ENCODE results near the gene ITGA6.
A peak's percentile ranks its signal among the peaks of the same experiment; 100 is the strongest.

The ITGA6 gene

DNA sequence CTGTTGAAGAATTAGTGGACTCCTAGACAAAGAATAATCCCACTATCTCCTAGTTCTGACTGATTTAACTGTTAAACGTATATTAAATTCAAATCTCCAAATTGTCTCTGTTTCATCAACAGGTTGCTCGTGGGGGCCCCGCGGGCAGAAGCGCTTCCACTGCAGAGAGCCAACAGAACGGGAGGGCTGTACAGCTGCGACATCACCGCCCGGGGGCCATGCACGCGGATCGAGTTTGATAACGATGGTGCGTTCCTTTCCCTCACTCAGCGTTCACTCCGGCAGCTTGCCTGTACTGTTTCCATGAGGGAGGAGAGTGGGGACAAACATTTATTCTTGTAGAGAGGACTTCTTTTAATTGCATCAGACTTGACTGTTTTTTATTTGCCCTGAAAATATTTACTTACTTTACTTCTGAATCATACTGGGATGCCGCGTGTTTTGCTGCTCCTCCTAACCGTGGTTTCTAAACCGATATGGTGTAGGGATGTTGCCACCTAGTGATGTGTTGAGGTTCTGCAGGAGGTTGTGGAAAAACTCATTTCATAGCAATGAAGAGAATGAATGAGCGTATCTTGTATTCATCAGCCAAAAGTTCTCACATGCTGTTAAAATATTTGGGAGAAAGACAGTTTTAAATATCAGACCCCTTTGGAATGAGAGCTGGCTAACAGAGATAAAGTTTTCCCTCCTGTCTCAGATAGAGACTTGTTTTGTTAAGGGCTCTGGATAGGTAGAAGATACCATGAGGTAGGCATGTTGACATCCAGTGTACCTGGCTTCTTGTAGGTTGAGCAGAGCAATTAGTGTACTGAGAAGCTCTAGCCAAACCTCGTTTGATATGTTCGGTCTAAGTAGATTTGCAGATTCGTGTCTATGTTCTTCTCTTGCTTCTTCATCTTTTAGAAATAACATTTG lies 38.3 kb downstream of the ITGA6 start:
- no peak overlapping the region for H2AK5ac ChIP-seq (ENCODE audit: low read length, severe bottlenecking)
- no peak overlapping the region for H3K4ac ChIP-seq (ENCODE audit: low read depth in 1 of 2, low read length in 2 of 2)
- H2BK5ac ChIP-seq (ENCODE audit: low read depth, low read length, poor library complexity, severe bottlenecking): no peak overlapping the region
- H3K79me1 ChIP-seq (replicated peaks; ENCODE audit: low read length, poor library complexity, severe bottlenecking): peaks cover 25% of the 10 kb centered on the region
- H3K9me3 ChIP-seq (ENCODE audit: control insufficient read depth, low read length): no peaks in the 10 kb centered on the region
- 60% methylated on average over 19 of the region's 24 CpGs for WGBS
- H3K23ac ChIP-seq (ENCODE audit: low read length in 2 of 2): no peak overlapping the region
- peak overlapping the region in 1 of 2 experiments; percentile 68 for H3K4me3 ChIP-seq (ENCODE audit: insufficient read depth in 1 of 2, low read depth in 1 of 2, low read length in 2 of 2)
- no peak overlapping the region for H4K91ac ChIP-seq (ENCODE audit: low read length)
- peaks cover 2% of the 10 kb centered on the region for H3K4me1 ChIP-seq (ENCODE audit: control insufficient read depth, insufficient read depth, low read depth, low read length)
- H2AFZ ChIP-seq (ENCODE audit: low read depth, low read length): no peak overlapping the region
- H3K18ac ChIP-seq (ENCODE audit: low read depth in 1 of 2, low read length in 2 of 2): no peak overlapping the region
- H2BK15ac ChIP-seq (ENCODE audit: low read depth, poor library complexity, severe bottlenecking): no peak overlapping the region
- no peak overlapping the region for H2BK120ac ChIP-seq (ENCODE audit: low read depth, low read length)
- H3K27ac ChIP-seq (ENCODE audit: low read length, poor library complexity, severe bottlenecking): no peak overlapping the region
- no peak overlapping the region for H3K14ac ChIP-seq (ENCODE audit: low read length in 2 of 2)
- peak overlapping the region; percentile 56 for H4K8ac ChIP-seq (ENCODE audit: low read length)
- H3K4me2 ChIP-seq (ENCODE audit: low read length, poor library complexity, severe bottlenecking): no peak overlapping the region
- no peaks in the 10 kb centered on the region for H3K36me3 ChIP-seq (ENCODE audit: control insufficient read depth in 1 of 2, insufficient read depth in 2 of 2, low read depth in 1 of 2, low read length in 2 of 2)
- no peak overlapping the region for H2BK12ac ChIP-seq (ENCODE audit: low read length in 2 of 2)
- H3K27me3 ChIP-seq (ENCODE audit: control insufficient read depth in 1 of 2, insufficient read depth in 1 of 2, low read length in 2 of 2): peaks cover 0 to 34% of the 10 kb centered on the region in 2 experiments
- DNase-seq: peak; percentile 85
- peak overlapping the region; percentile 63 for H3K9ac ChIP-seq (ENCODE audit: low read length)

DNA sequence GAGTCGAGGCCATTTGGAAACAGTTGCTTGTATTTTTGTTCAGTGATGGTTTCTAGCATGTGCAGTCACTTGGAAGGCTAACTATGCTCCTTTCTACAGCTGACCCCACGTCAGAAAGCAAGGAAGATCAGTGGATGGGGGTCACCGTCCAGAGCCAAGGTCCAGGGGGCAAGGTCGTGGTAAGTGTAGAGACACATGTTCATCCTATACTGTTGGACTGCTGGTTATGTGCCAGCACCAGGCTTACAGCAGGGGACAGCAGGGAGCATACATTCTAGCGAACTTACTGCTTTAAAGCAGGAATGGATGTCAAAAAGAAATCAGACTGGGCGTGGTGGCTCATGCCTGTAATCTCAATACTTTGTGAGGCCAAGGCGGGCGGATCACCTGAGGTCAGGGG lies 40.0 kb downstream of the ITGA6 start:
- H3K9me3 ChIP-seq (ENCODE audit: control insufficient read depth, low read length): no peaks in the 10 kb centered on the region
- H3K27ac ChIP-seq (ENCODE audit: low read length, poor library complexity, severe bottlenecking): no peak overlapping the region
- H3K18ac ChIP-seq (ENCODE audit: low read depth in 1 of 2, low read length in 2 of 2): peak overlapping the region in 1 of 2 experiments; percentile 56
- H2AK5ac ChIP-seq (ENCODE audit: low read length, severe bottlenecking): no peak overlapping the region
- H3K4me1 ChIP-seq (ENCODE audit: control insufficient read depth, insufficient read depth, low read depth, low read length): no peaks in the 10 kb centered on the region
- H4K8ac ChIP-seq (ENCODE audit: low read length): no peak overlapping the region
- no peak overlapping the region for H3K9ac ChIP-seq (ENCODE audit: low read length)
- no peak overlapping the region for H2BK120ac ChIP-seq (ENCODE audit: low read depth, low read length)
- H2BK15ac ChIP-seq (ENCODE audit: low read depth, poor library complexity, severe bottlenecking): no peak overlapping the region
- peak overlapping the region in 1 of 2 experiments; percentile 84 for H3K14ac ChIP-seq (ENCODE audit: low read length in 2 of 2)
- H3K23ac ChIP-seq (ENCODE audit: low read length in 2 of 2): no peak overlapping the region
- no peak overlapping the region for H2BK5ac ChIP-seq (ENCODE audit: low read depth, low read length, poor library complexity, severe bottlenecking)
- 83% methylated on average over 6 of the region's 8 CpGs for WGBS
- no peak overlapping the region for H3K4me3 ChIP-seq (ENCODE audit: insufficient read depth in 1 of 2, low read depth in 1 of 2, low read length in 2 of 2)
- H2BK12ac ChIP-seq (ENCODE audit: low read length in 2 of 2): peak overlapping the region in 1 of 2 experiments; percentile 54
- peaks cover 0 to 23% of the 10 kb centered on the region in 2 experiments for H3K27me3 ChIP-seq (ENCODE audit: control insufficient read depth in 1 of 2, insufficient read depth in 1 of 2, low read length in 2 of 2)
- no peaks in the 10 kb centered on the region for H3K36me3 ChIP-seq (ENCODE audit: control insufficient read depth in 1 of 2, insufficient read depth in 2 of 2, low read depth in 1 of 2, low read length in 2 of 2)
- H3K4ac ChIP-seq (ENCODE audit: low read depth in 1 of 2, low read length in 2 of 2): no peak overlapping the region
- peak overlapping the region; percentile 66 for H2AFZ ChIP-seq (ENCODE audit: low read depth, low read length)
- DNase-seq: no peak
- no peak overlapping the region for H3K4me2 ChIP-seq (ENCODE audit: low read length, poor library complexity, severe bottlenecking)
- H4K91ac ChIP-seq (ENCODE audit: low read length): no peak overlapping the region
- peaks cover 17% of the 10 kb centered on the region for H3K79me1 ChIP-seq (replicated peaks; ENCODE audit: low read length, poor library complexity, severe bottlenecking)

DNA sequence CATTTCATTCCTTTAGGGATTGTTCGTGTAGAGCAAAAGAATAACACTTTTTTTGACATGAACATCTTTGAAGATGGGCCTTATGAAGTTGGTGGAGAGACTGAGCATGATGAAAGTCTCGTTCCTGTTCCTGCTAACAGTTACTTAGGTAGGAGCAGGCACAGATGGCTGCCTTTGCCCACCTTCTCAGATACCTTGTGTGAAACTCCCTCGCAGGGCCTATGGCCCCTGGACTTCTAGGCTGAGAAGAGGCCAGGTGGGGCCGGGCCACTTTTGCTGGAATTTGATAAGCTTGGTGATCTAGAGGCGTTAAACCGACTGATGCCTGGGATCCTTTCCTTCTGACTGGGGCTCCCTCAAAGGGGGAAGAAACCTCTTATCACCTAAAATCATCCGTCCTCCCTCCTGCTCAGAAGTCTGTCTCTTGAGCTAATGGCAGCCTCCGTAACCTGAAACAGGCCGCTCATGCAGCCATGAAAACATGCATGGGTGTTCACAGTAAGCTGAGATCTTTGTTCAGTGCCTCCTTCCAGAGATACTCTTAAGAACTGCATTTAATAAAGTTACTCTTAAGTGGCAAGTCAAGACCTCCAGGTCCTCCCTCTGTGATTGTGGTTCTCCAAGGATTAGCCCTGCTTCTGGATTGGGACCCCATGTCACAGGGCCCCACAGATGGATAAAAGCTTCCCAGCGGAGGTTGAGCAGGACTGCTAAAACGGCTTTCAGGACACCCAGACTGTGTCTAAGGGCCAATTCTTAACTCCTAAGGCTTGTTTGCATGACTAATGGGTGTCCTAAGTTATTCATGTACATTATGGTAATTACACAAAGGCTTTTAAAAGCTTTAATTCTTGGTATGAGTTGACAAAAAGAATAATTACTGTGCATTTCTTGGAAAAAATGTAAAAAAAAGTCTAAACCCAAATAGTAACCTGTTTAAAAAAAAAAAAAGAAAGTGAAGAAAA lies 43.9 kb downstream of the ITGA6 start:
- Histone ChIP-seq H3K18ac (ENCODE audit: low read depth in 1 of 2, low read length in 2 of 2) (no peak overlapping the region), H2AFZ (ENCODE audit: low read depth, low read length) (no peak overlapping the region), H2BK120ac (ENCODE audit: low read depth, low read length) (no peak overlapping the region), H3K9ac (ENCODE audit: low read length) (no peak overlapping the region), H3K4me1 (ENCODE audit: control insufficient read depth, insufficient read depth, low read depth, low read length) (no peaks in the 10 kb centered on the region), H2BK5ac (ENCODE audit: low read depth, low read length, poor library complexity, severe bottlenecking) (no peak overlapping the region), H4K91ac (ENCODE audit: low read length) (no peak overlapping the region), H3K14ac (ENCODE audit: low read length in 2 of 2) (no peak overlapping the region), H3K4ac (ENCODE audit: low read depth in 1 of 2, low read length in 2 of 2) (no peak overlapping the region), H3K4me3 (ENCODE audit: insufficient read depth in 1 of 2, low read depth in 1 of 2, low read length in 2 of 2) (no peak overlapping the region), H3K36me3 (ENCODE audit: control insufficient read depth in 1 of 2, insufficient read depth in 2 of 2, low read depth in 1 of 2, low read length in 2 of 2) (no peaks in the 10 kb centered on the region), H3K27ac (ENCODE audit: low read length, poor library complexity, severe bottlenecking) (no peak overlapping the region), H3K23ac (ENCODE audit: low read length in 2 of 2) (no peak overlapping the region), H2BK12ac (ENCODE audit: low read length in 2 of 2) (peak overlapping the region in 1 of 2 experiments; percentile 3), H3K27me3 (ENCODE audit: control insufficient read depth in 1 of 2, insufficient read depth in 1 of 2, low read length in 2 of 2) (no peaks in the 10 kb centered on the region), H3K4me2 (ENCODE audit: low read length, poor library complexity, severe bottlenecking) (no peak overlapping the region), H4K8ac (ENCODE audit: low read length) (no peak overlapping the region), H3K9me3 (ENCODE audit: control insufficient read depth, low read length) (no peaks in the 10 kb centered on the region), H2AK5ac (ENCODE audit: low read length, severe bottlenecking) (no peak overlapping the region), H3K79me1 (replicated peaks; ENCODE audit: low read length, poor library complexity, severe bottlenecking) (peaks cover 2% of the 10 kb centered on the region), H2BK15ac (ENCODE audit: low read depth, poor library complexity, severe bottlenecking) (no peak overlapping the region)
- WGBS: 93% methylated on average over 11 of the region's 11 CpGs
- DNase-seq: no peak

All from mesenchymal stem cell (in vitro differentiated cells and primary cell).